PFSK-1 (cell line): ENCODE measurements around the gene NOL4L.

Experiments
- FOXP2 ChIP-seq: optimal IDR thresholded peaks from 2 replicates; pipeline ENCODE3; 2011; ENCODE audit warnings: borderline replicate concordance, control low read depth, inconsistent platforms; ENCODE audit not compliant: insufficient read depth; ENCODE audit errors: extremely low read length, extremely low read depth
- POLR2AphosphoS5 ChIP-seq: IDR thresholded peaks from 2 replicates; pipeline ENCODE4 v1.6.1; 2012; ENCODE audit warnings: low read depth, mild to moderate bottlenecking, control low read depth, low read length, moderate library complexity
- REST ChIP-seq, 2 experiments: IDR thresholded peaks; 2 replicates each; pipeline versions ENCODE4 v1.6.1 to v1.8.0; 2011 to 2012; ENCODE audit warnings: low read depth in 2 of 2, low read length in 2 of 2, control low read depth in 1 of 2, inconsistent platforms in 1 of 2, mild to moderate bottlenecking in 1 of 2, moderate library complexity in 1 of 2; ENCODE audit not compliant: insufficient read depth in 1 of 2
- SIN3A ChIP-seq: IDR thresholded peaks from 2 replicates; pipeline ENCODE4 v1.6.1; 2012; ENCODE audit warnings: mild to moderate bottlenecking, low read length, moderate library complexity, borderline replicate concordance; ENCODE audit not compliant: insufficient read depth
- TAF1 ChIP-seq: IDR thresholded peaks from 2 replicates; pipeline ENCODE4 v1.6.1; 2012; ENCODE audit warnings: low read length, control low read depth, borderline replicate concordance; ENCODE audit not compliant: insufficient read depth

NOL4L gene

GRCh38 chr20:32596681-32597252, 11.6 kb upstream of the NOL4L start:
- no peak for TF ChIP-seq TAF1
- no peak for TF ChIP-seq REST (IDR thresholded peaks at IDR 0.05; ENCODE audit: insufficient read depth in 1 of 2, low read depth in 2 of 2, low read length in 2 of 2)
- no peak for TF ChIP-seq SIN3A
- no peak for TF ChIP-seq FOXP2

DNA sequence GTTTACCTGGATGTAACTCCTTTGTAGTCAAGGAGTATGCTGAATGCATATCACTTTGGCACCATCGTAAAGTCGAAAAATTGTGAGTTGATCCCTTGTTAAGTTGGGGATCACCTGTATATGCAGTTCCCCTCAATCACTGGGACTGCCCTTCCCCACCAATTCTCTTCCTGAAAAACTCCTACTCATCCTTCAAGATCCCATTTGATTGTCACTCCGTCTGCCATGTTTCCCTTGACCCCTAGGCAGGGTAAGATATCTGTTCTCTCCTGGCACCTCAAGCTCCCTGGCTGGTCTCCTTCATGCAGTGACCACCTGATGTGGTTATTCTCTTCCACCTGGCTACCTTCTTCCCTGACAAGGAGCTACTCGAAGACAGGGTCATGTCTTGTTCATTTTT, 10.0 kb upstream of the NOL4L start:
- TF ChIP-seq SIN3A, result no peak
- no peak for TF ChIP-seq FOXP2
- TF ChIP-seq TAF1, result no peak
- no peak for TF ChIP-seq POLR2AphosphoS5

DNA sequence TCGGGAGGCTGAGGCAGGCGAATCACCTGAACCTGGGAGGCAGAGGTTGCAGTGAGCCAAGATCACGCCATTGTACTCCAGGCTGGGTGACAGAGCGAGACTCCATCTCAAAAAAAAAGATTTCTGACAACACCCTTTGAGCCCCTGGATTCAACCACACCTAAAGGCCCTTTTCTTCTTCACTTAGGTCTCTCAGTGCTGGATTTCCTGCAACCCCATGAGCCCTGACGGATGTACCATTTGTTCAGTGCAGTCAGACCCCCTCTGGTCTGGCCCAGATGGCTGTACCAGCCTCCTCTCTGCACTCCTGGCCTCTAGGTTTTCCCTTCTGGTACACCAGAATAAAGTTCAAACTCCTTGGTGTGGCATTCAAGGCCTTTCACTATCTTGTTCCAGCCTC, 9.1 kb upstream of the NOL4L start:
- TF ChIP-seq SIN3A, result no peak
- TF ChIP-seq FOXP2, result no peak
- TF ChIP-seq POLR2AphosphoS5, result no peak

DNA sequence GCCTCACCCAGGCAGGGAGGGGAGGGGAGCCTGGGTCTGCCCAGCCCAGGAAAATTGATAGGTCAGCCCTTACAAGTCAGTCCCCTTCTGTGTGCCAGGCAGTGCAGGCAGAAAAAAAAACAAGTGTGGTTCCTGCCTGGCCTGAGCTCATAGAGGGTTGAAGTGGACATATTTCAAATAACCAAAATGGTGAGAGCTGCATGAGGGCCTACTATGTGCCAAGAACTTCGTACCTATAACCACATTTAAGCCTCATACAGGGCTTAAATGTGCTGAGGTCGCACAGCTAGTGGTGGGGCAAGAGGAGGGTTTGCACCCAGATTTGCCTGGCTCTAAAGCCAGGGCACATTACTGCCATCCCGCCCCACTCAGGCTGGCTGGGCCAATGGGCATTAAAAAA, 6.9 kb upstream of the NOL4L start:
- no peak for TF ChIP-seq FOXP2
- no peak for TF ChIP-seq POLR2AphosphoS5
- TF ChIP-seq REST (IDR thresholded peaks at IDR 0.05; ENCODE audit: insufficient read depth in 1 of 2, low read depth in 2 of 2, low read length in 2 of 2), result no peak
- no peak for TF ChIP-seq SIN3A
- no peak for TF ChIP-seq TAF1

DNA sequence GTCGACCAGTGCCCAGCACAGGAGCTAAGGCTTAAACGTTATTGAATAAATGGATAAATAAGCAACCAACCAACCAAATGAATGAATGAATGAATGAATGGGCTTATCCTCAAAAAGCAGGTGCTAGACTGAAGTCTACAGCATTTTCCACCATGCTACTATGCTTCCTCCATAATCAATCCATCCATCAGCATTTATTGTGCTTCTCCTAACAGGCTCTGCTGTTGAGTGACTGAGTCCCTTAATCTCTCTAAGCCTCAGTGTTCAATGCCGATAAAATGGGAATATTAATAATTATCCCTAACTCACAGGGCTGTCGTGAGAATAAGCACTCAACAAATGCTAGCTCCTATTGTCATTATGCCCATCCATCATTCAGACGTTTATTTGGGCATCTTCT, 4.6 kb upstream of the NOL4L start:
- no peak for TF ChIP-seq FOXP2
- TF ChIP-seq POLR2AphosphoS5, result no peak
- TF ChIP-seq SIN3A, result no peak
- no peak for TF ChIP-seq REST (IDR thresholded peaks at IDR 0.05; ENCODE audit: insufficient read depth in 1 of 2, low read depth in 2 of 2, low read length in 2 of 2)
- no peak for TF ChIP-seq TAF1

DNA sequence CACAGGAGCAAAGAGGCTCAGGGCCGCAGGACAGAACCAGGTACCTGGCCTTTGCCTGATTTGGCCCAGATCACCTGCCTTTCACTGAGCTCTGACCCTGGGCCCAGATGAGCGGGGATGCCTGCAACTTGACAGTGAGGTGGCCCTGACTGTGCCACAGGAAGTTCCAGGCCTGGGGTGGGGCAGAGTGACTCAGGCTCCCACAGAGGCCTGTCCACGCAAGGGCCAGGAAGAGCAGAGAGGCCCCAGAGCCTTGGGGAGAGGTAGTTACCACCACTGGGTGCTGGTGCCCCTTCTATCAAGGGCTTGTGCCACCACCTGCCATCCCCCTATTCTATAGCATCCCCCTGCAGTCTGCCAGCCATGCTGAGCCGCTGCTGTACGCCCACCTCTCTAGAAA, 4.1 kb upstream of the NOL4L start:
- TF ChIP-seq SIN3A (no peak), TAF1 (no peak), FOXP2 (no peak), REST (IDR thresholded peaks at IDR 0.05; ENCODE audit: insufficient read depth in 1 of 2, low read depth in 2 of 2, low read length in 2 of 2) (no peak), POLR2AphosphoS5 (no peak)
